ENCODE measurements around the gene TMUB2.

DNA sequence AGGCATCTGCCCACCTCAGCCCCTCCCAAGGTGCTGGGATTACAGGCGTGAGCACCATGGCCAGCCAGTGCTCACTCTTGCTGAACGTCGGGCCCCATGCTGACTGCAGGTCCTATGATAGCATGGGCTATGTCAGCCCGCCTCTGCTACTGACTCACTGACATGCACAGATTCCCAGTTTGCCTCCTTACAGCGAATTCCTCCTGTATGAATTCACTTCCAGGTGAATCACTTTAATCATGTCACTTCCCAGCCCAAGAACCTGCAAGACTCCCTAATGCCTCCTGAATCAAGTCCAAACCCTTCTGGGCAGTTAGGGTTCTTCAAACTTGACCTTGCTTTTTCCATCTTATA, 48.8 kb downstream of the TMUB2 start:
- TF ChIP-seq, protein P1, sequence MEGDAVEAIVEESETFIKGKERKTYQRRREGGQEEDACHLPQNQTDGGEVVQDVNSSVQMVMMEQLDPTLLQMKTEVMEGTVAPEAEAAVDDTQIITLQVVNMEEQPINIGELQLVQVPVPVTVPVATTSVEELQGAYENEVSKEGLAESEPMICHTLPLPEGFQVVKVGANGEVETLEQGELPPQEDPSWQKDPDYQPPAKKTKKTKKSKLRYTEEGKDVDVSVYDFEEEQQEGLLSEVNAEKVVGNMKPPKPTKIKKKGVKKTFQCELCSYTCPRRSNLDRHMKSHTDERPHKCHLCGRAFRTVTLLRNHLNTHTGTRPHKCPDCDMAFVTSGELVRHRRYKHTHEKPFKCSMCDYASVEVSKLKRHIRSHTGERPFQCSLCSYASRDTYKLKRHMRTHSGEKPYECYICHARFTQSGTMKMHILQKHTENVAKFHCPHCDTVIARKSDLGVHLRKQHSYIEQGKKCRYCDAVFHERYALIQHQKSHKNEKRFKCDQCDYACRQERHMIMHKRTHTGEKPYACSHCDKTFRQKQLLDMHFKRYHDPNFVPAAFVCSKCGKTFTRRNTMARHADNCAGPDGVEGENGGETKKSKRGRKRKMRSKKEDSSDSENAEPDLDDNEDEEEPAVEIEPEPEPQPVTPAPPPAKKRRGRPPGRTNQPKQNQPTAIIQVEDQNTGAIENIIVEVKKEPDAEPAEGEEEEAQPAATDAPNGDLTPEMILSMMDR (IDR thresholded peaks at IDR 0.05), result no peak
- no peak for TF ChIP-seq POLR2A (IDR thresholded peaks at IDR 0.05)
